Right lobe of liver (tissue), 6 donors: Measurements from ENCODE around the gene NSG1. TPM values are rescaled to one million over a fixed set of nuclear protein-coding genes. Genes with fewer than 3 reads are reported as not detected.

Experiments
- ATAC-seq, 4 donors: fragments of 200-7000 bp; cut with Tn5 transposase; one replicate each; pipeline ENCODE4 v1.9.1; 2020; ENCODE audit warnings: mild to moderate bottlenecking in 4 of 4, moderate library complexity in 4 of 4
- DNase-seq, 3 donors: peaks; one replicate each; pipeline ENCODE4 v3.0.0-alpha.2; 2020
- H3K27ac ChIP-seq, 3 donors: fragments of 200-600 bp; one replicate each; pipeline ENCODE4 v1.8.0; 2022
- H3K27me3 ChIP-seq, 2 donors: fragments of 200-600 bp; one replicate each; pipeline ENCODE4 v1.8.0; 2022
- H3K36me3 ChIP-seq, 4 donors: fragments of 200-600 bp; sonication (generic) in 1 of 4; one replicate each; pipeline versions ENCODE4 v1.5.1 to v1.8.0; 2017 to 2022; ENCODE audit warnings: control low read depth in 1 of 4
- H3K4me1 ChIP-seq, 4 donors: fragments of 200-600 bp; sonication (generic) in 1 of 4; one replicate each; pipeline versions ENCODE4 v1.5.1 to v1.8.0; 2017 to 2022; ENCODE audit warnings: control low read depth in 1 of 4
- H3K4me3 ChIP-seq, 3 donors: fragments of 200-600 bp; one replicate each; pipeline ENCODE4 v1.8.0; 2022
- H3K9me3 ChIP-seq, 4 donors: fragments of 200-600 bp; sonication (generic) in 1 of 4; one replicate each; pipeline versions ENCODE4 v1.5.1 to v1.8.0; 2017 to 2022; ENCODE audit warnings: control low read depth in 1 of 4
- POLR2A ChIP-seq: fragments of 450-650 bp; IDR thresholded peaks from one replicate; pipeline ENCODE4 v1.6.1; 2017; ENCODE audit warnings: antibody characterized with exemption, mild to moderate bottlenecking
- WGBS: methylation state at CpG from one replicate; pipeline ENCODE4 v1.1.6; 2018; ENCODE audit warnings: low coverage, low lambda C conversion rate; ENCODE audit not compliant: insufficient coverage; ENCODE audit errors: missing lambda C conversion rate; 5-methylcytosine and 5-hydroxymethylcytosine counted together
- intact Hi-C, 2 donors: fragments of 100-400 bp; cut with DNase I; formaldehyde crosslinking; loops; one replicate each; pipeline versions ENCODE4 v1.11.2 to v1.14.1; 2022
- total RNA-seq, 6 experiments: library from RNA; depleted of rRNA in 2 of 6; stranded (reverse); fragments of >200 nt in 2 of 6; fragmentation: NEBNext Ultra II Directional in 3 of 6; extraction: Animal tissue kit (Norgen Biotek cat#: 25700) in 3 of 6; gene quantifications; one replicate each; pipeline versions ENCODE4 v1.1.0 to v1.2.4, GENCODE V29; 2016 to 2023
- TF ChIP-seq, protein P1 (sequence below), 4 donors: fragments of 200-600 bp in 3 of 4; fragments of 450-650 bp in 1 of 4; IDR thresholded peaks; one replicate each; pipeline versions ENCODE4 v1.5.1 to v1.8.0; 2016 to 2022; ENCODE audit warnings: antibody characterized with exemption in 4 of 4, mild to moderate bottlenecking in 2 of 4
- donor health status: DM: no; HTN: yes; CAD: no.
- donor health status: DM: no; HTN: no; CAD: no.
- donor health status: DM: no; HTN: no; CAD: no.
- donor health status: DM: no; HTN: yes; CAD: no.
- donor health status: DM: no; HTN: yes; CAD: no.

The NSG1 gene
- total RNA-seq, 6 experiments from 2014 or later, result 0.22 to 0.29 TPM; not detected in 4

DNA sequence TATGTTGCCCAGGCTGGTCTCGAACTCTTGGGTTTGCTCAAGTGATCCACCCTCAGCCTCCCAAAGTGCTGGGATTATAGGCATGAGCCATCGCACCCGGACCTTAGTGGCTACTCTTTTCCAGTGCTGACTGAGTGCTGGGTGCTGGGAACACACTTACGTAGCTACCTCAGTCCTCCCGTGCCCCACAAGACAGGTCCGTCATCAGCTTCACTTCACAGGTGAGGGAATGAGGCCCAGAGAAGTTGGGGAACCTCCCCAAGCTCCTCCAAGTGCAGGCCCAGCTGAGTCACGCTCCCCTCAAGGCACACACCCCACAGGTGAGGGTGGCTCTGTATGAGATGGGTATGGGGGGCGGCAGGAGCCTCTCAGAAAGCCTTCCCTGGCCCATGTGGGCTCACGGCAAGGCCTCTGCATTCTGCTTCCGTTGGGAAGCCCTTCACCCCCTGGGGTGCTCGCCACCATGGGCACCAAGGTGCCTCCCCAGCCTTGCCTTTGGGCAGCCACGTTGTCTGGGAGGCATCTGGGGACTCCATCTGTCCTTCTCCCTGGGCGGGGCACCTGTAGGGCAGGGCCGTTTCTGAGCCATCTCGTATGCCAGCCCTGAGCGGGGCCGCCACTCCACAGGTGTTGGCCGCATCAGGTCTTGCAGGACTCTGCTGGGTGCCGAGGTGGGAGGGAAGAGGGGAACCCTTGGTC, 28.4 kb downstream of the NSG1 start:
- no peak overlapping the region for H3K27ac ChIP-seq
- DNase-seq (no peak), ATAC-seq (no peak)
- H3K27me3 ChIP-seq, result no peaks in the 10 kb centered on the region
- H3K9me3 ChIP-seq, result no peaks in the 10 kb centered on the region
- H3K4me1 ChIP-seq, result no peaks in the 10 kb centered on the region
- WGBS, result 90% methylated on average over 6 of the region's 19 CpGs
- intact Hi-C loops, result no loop called here
- peaks cover 0 to 15% (median 6%) of the 10 kb centered on the region in 4 donors for H3K36me3 ChIP-seq
- H3K4me3 ChIP-seq, result no peak overlapping the region
- TF ChIP-seq, protein P1, sequence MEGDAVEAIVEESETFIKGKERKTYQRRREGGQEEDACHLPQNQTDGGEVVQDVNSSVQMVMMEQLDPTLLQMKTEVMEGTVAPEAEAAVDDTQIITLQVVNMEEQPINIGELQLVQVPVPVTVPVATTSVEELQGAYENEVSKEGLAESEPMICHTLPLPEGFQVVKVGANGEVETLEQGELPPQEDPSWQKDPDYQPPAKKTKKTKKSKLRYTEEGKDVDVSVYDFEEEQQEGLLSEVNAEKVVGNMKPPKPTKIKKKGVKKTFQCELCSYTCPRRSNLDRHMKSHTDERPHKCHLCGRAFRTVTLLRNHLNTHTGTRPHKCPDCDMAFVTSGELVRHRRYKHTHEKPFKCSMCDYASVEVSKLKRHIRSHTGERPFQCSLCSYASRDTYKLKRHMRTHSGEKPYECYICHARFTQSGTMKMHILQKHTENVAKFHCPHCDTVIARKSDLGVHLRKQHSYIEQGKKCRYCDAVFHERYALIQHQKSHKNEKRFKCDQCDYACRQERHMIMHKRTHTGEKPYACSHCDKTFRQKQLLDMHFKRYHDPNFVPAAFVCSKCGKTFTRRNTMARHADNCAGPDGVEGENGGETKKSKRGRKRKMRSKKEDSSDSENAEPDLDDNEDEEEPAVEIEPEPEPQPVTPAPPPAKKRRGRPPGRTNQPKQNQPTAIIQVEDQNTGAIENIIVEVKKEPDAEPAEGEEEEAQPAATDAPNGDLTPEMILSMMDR (IDR thresholded peaks at IDR 0.05), result no peak
- no peak for TF ChIP-seq POLR2A

DNA sequence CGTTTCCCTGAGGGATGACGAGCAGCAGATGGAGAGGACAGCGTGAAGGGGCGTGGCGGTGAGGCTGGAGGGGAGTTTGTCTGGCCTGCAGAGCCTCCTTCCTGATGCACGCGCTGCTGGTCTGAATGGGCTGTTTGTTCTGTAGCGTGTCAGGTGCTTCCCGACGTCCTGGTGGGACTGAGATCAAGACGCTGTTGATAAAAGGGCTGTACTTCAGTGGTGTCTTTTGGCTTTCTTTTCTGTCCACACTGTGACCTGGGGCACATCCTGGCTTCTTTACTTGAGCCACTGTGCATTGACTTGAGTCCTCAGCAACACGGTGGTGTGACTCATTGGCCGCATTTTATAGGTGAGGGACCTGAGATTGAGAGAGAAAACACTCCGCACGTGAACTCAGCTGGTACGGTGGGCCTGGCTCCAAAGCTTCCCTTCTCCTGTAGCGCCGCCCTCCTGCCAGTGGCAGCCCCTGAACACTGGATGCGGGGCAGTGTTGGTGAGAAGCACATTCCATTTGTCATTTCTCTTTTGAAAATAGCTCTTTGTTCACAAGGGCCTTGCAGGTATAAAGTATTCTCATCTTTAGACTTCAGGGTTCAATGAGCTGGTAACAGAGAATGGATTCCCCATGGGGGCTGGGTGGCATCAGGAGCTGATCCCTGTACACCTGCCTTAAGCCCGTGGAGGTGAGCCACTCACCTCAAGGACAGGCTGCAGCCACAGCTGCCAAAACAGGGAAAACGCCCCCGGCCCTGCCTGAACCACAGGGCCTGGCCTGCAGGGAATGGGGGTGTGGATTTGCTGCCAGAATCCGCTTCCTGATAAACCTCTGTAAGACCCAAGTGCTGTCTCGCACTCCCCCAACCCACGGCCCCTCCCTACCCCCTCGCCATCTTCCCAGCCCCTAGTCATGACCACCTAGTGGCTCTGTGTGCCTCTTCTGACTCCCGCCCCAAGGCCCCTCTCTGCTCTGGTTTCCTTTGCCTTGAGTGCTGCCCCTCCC, 29.2 kb downstream of the NSG1 start:
- Histone ChIP-seq H3K27me3 (no peaks in the 10 kb centered on the region), H3K4me3 (no peak overlapping the region), H3K27ac (no peak overlapping the region), H3K4me1 (no peaks in the 10 kb centered on the region), H3K36me3 (peaks cover 0 to 20% (median 10%) of the 10 kb centered on the region in 4 donors), H3K9me3 (no peaks in the 10 kb centered on the region)
- intact Hi-C loops, result no loop called here
- no peak for ATAC-seq
- DNase-seq, result no peak
- 91% methylated on average over 6 of the region's 27 CpGs for WGBS
- TF ChIP-seq, protein P1 (IDR thresholded peaks at IDR 0.05), result no peak
- TF ChIP-seq POLR2A, result no peak

DNA sequence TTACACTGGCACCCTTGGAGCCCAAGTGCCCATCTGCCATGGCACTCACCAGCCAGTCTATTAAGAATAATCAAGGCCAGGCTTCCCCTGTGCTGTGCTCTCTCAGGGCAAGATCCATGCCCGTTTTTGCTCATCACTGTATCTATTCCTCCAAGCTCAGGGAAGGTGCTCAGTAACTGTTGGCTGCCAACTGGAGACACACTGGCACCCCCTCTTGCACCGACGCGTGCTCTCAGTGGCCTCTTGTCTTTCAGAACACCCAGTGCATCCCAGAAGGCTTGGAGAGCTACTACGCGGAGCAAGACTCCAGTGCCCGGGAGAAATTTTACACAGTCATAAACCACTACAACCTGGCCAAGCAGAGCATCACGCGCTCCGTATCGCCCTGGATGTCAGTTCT, 30.1 kb downstream of the NSG1 start:
- DNase-seq, result no peak
- TF ChIP-seq, protein P1 (IDR thresholded peaks at IDR 0.05), result no peak
- no peak for TF ChIP-seq POLR2A

DNA sequence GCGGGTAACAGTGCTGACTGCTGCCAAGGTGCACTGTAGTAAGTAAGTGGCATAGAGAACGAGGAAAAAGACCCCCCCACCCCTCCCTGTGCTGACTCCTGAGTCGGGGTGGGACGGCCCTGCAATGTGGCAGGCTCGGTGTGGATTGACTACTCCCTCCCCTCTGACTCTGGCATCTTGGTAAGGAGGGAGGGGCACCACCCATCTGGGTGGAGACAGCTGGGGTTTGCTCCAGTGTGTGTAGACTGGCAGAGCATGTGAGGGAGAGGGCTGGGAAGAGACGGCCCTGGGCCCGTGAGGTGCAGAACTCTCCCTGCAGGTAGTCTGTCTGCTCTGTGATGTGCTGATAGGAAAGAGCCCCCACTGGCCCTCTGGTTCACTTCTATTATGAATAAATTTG, 31.0 kb downstream of the NSG1 start:
- H3K27me3 ChIP-seq, result no peaks in the 10 kb centered on the region
- H3K4me3 ChIP-seq, result no peak overlapping the region
- DNase-seq (peak in 1 of 3 donors; percentile 23), ATAC-seq (no peak)
- no peaks in the 10 kb centered on the region for H3K9me3 ChIP-seq
- H3K36me3 ChIP-seq, result peaks cover 0 to 27% (median 10%) of the 10 kb centered on the region in 4 donors
- intact Hi-C loops, result no loop called here
- TF ChIP-seq POLR2A, result no peak
- TF ChIP-seq, protein P1 (IDR thresholded peaks at IDR 0.05), result no peak
- no peak overlapping the region for H3K27ac ChIP-seq
- WGBS, result 78% methylated on average over 2 of the region's 7 CpGs
- H3K4me1 ChIP-seq, result peaks cover 0 to 4% (median 0%) of the 10 kb centered on the region in 4 donors

More for the DNA sequence above, 30.1 kb downstream of the NSG1 start:
- no peak overlapping the region for H3K27ac ChIP-seq
- no peaks in the 10 kb centered on the region for H3K27me3 ChIP-seq
- H3K4me3 ChIP-seq, result no peak overlapping the region
- H3K36me3 ChIP-seq, result peaks cover 0 to 26% (median 10%) of the 10 kb centered on the region in 4 donors
- intact Hi-C loops, result no loop called here
- no peaks in the 10 kb centered on the region for H3K4me1 ChIP-seq
- no peak for ATAC-seq
- 95% methylated on average over 6 of the region's 11 CpGs for WGBS
- no peaks in the 10 kb centered on the region for H3K9me3 ChIP-seq
